ENCODE measurements around the gene ZNF512.

DNA sequence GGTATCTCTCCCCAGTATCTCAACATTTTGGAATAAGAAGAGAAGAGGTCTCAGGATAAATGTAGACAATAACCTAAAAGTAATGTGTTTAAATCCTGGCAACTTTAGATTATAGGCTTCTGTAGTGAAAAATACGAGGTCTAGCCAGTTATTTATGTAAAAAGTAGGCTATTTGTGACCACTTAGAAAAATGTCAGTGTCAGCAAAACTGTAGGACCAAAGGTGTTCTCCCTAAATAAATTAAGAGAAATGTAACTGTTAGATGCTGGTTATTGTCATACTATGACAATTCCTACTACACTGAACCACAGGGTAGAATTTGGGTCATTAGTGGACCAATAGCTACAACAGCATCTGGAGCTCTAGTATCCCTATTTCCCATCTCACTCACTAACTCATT lies 78.5 kb downstream of the ZNF512 start:
- TF ChIP-seq, protein P1, sequence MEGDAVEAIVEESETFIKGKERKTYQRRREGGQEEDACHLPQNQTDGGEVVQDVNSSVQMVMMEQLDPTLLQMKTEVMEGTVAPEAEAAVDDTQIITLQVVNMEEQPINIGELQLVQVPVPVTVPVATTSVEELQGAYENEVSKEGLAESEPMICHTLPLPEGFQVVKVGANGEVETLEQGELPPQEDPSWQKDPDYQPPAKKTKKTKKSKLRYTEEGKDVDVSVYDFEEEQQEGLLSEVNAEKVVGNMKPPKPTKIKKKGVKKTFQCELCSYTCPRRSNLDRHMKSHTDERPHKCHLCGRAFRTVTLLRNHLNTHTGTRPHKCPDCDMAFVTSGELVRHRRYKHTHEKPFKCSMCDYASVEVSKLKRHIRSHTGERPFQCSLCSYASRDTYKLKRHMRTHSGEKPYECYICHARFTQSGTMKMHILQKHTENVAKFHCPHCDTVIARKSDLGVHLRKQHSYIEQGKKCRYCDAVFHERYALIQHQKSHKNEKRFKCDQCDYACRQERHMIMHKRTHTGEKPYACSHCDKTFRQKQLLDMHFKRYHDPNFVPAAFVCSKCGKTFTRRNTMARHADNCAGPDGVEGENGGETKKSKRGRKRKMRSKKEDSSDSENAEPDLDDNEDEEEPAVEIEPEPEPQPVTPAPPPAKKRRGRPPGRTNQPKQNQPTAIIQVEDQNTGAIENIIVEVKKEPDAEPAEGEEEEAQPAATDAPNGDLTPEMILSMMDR (conservative IDR thresholded peaks at IDR 0.05; ENCODE audit: low read depth, low read length): no peak
- no peak for TF ChIP-seq EZH2 (IDR thresholded peaks at IDR 0.05; ENCODE audit: borderline replicate concordance, low read depth, low read length, poor library complexity, severe bottlenecking)

Measured in A673 (cell line).